ENCODE data around the gene CHRND.

CHRND gene

GRCh38 chr2:232495292-232495691, 30.7 kb upstream of the CHRND start:
- TF ChIP-seq ZFX (IDR thresholded peaks at IDR 0.05), result no peak
- TF ChIP-seq, protein P1, sequence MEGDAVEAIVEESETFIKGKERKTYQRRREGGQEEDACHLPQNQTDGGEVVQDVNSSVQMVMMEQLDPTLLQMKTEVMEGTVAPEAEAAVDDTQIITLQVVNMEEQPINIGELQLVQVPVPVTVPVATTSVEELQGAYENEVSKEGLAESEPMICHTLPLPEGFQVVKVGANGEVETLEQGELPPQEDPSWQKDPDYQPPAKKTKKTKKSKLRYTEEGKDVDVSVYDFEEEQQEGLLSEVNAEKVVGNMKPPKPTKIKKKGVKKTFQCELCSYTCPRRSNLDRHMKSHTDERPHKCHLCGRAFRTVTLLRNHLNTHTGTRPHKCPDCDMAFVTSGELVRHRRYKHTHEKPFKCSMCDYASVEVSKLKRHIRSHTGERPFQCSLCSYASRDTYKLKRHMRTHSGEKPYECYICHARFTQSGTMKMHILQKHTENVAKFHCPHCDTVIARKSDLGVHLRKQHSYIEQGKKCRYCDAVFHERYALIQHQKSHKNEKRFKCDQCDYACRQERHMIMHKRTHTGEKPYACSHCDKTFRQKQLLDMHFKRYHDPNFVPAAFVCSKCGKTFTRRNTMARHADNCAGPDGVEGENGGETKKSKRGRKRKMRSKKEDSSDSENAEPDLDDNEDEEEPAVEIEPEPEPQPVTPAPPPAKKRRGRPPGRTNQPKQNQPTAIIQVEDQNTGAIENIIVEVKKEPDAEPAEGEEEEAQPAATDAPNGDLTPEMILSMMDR (conservative IDR thresholded peaks at IDR 0.05), result no peak

DNA sequence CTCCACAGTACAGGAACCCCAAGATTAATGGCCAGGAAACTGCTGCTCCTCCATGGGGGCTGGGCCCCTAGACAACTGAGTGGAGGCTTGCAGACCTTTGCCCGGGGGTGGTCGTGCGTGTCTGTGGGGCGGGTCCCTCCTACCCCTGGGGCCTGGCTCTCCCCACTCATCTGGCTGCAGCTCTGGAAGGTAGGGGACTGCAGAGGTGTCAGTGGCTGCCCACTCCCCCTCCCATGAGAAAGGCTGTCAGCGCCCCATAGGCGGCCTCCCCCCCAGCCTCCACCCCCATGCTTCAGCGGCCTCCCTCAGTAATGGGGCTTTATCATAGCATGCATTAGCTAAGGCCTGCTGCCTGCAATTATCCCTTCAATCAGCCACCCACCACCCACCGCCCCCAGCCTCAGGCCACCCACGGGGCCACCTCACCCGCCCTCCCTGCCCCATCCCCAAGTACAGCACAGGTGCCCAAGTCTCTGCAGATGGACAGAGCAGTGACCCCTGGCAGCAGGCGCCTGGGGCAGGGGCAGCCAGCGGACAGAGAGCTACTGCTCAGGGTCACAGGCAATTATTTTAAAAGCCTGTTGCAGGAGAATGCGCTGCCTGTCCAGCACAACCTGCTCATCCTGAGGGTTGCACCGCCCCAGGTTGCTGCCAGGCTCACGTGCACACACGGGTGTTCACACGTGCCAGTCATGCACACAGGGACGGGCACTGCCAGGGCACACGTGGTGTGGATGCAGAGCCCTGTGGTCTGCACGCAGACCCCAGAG, 29.3 kb upstream of the CHRND start:
- H3K27ac ChIP-seq, result no peak overlapping the region
- no peak for TF ChIP-seq ZFX (IDR thresholded peaks at IDR 0.05)

More at GRCh38 chr2:232495292-232495691, 30.7 kb upstream of the CHRND start:
- no peak overlapping the region for H3K27ac ChIP-seq

- TF ChIP-seq, protein P1 (conservative IDR thresholded peaks at IDR 0.05), result no peak
- no peak for TF ChIP-seq ZFX (IDR thresholded peaks at IDR 0.05)
- no peak overlapping the region for H3K27ac ChIP-seq
These were observed 28.6 kb upstream of the CHRND start for GRCh38 chr2:232497348-232497747.

DNA sequence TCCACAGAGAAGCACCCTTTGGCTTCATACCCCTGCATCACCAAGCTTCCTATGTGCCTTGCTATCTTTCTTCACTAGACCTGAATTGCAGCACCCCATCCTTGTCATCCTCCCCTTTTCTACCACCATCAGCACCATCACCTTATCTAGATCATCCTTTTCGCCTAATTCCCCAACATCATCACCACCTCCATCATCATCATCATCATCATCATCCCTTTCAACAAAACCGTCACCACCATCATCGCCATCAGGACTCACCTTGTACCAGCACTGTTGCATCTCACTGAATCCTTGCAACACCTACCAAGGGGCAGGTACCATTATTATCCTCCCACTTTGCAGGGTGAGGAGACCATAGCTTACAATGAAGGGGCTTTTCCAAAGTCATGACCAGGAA, 27.5 kb upstream of the CHRND start:
- no peak overlapping the region for H3K27ac ChIP-seq
- no peak for TF ChIP-seq ZFX (IDR thresholded peaks at IDR 0.05)
- TF ChIP-seq, protein P1 (conservative IDR thresholded peaks at IDR 0.05), result no peak

- TF ChIP-seq, protein P1 (conservative IDR thresholded peaks at IDR 0.05), result no peak
- H3K27ac ChIP-seq, result no peak overlapping the region
These were observed 24.6 kb upstream of the CHRND start for GRCh38 chr2:232501331-232501771.

GRCh38 chr2:232501794-232502390, 24.1 kb upstream of the CHRND start:
- H3K27ac ChIP-seq, result no peak overlapping the region

GRCh38 chr2:232502511-232502910, 23.4 kb upstream of the CHRND start:
- TF ChIP-seq ZFX (IDR thresholded peaks at IDR 0.05), result no peak
- TF ChIP-seq, protein P1 (conservative IDR thresholded peaks at IDR 0.05), result no peak
- no peak overlapping the region for H3K27ac ChIP-seq

More at GRCh38 chr2:232501794-232502390, 24.1 kb upstream of the CHRND start:
- no peak for TF ChIP-seq ZFX (IDR thresholded peaks at IDR 0.05)
- TF ChIP-seq, protein P1 (conservative IDR thresholded peaks at IDR 0.05), result no peak
